Left hindlimb (tissue), 1 donor: Measurements from ENCODE around the gene CAMK1D.
"Not testable (repeated sequence)": the region's sequence is repeated elsewhere in the genome, so short reads cannot be mapped to it uniquely, and the experiment has no call there.

Source experiments
- DNase-seq: peaks from one replicate; pipeline ENCODE4 v3.0.0-alpha.2; 2018

Gene CAMK1D

DNA sequence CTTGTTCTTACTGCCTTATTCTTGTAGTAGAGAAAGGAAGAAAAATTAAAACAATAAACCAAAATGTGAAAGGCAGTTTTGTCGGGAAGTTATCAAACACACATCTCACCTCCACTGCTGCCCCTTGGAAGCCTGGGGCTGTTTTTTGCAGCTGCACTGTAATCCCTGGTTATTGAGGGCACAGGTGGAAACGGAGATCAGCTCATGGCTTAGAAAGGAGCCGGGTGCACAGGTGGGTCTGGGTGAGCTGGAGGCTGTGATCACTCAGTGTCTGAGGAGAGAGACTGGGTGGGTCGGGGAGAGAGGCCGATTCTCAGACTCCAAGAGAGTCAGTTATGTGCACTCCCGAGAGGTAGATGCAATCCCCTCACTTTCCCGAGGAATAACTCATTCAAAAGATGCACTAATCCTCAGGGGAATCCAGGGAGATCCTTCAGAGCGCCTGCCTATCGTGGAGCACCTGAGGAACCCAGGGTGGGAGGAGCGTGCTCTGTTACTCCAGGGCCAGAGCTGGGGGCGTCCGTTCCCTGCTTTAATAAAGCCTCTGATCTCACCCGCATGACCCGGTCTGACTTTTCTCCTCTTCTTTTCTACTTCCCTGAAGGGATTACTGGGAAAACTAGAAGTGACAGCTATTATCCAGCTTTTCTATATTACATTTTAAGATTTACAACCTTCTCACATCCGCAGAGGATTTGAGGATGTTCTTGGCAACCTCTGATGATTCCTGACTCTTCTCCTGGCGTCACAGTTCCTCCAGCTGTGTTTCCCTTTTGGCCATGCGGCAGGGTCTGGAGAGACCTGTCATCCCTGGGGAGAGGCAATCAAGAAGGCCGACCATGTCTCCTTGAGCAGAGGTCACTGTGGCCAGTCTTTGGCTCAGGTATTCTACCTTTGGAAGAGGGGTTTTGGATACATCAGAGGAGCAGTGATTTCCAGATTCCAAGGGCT lies 82.1 kb downstream of the CAMK1D start:
- no peak for DNase-seq

DNA sequence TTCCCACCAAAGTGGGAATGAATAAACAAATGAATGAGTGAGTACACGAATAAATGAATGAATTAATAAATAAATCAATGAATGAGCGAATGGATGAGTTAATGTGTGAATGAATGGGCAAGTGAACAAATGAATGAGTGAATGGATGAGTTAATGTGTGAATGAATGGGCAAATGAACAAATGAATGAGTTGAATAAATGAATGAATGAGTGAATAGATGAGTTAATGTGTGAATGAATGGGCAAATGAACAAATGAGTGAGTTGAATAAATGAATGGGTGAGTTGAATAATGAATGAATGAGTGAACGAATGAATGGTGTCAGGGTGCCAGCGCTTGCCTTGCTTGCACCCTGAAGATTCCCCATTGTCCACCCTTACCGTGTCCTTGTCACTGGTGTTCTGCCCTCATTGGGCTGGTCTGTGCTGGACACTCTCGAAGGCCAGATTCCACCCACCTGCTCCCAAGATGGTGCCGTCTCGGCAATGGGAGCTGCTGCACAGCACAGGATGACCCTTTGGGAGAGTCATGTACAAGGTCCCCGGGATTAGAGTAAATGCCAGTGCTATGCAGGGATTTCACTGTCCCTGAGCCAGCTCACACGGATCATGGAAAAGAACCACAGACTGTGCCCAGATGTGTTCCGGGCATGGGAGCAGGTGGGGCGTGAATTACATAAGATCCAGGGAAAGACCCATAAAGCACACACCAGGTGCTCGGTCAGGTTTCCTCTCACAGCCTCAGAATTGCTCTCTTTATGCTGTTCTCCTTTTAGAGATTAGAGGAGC lies 83.2 kb downstream of the CAMK1D start:
- DNase-seq, result no peak

DNA sequence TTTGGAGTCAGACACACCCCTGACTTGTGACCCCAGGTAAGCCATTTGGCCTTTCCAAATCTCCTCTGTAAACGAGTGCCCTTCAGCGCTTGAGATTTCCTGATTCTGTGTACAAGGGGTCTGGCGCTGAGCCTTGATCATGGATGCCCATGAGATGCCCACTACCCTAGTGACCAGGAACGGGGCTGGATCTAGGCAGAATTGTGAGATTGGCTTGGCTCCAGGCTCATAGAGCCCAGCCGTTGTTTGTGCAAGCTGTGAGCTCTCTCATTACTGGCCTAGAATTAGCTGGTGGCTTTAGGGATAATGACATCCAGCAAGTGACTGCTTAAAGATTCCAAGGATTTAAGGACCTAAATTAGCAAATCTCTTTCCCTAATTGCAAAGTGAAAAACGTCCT lies 84.9 kb downstream of the CAMK1D start:
- no peak for DNase-seq

DNA sequence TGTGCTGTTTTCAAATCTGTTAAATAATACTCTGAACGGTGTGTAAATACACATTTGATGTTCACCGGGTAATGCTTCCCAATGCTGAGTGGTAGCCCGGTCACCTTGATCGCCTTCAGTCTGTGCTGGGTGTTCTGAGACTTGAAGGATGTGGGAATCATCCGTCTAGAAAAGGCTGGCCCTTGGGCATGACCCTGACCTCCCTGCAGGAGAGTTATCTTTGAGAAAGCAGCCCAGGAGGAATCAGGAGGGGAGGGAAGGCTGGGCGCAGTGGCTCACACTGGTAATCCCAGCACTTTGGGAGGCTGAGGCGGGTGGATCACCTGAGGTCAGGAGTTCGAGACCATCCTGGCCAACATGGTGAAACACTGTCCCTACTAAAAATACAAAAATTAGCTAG lies 85.3 kb downstream of the CAMK1D start:
- not testable (repeated sequence) for DNase-seq

DNA sequence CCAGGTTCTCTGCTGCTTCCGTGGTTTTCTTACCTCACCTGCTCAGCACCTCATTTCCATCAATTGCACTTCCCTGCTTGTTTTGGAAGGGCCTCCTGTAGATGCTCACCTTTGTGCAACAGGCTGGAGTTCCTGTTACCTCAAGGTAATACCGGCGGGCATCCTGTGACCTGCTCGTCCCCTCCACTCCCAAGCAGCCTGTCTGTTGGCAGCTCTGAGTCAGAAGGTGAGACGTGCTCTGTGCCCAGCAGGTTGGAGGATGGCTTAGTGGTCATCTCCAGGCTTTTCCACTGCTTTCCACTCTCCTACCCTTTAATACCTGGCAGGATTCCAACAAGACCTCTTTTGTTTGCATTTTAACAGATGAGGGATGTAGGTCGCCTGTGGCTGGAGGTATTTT lies 86.0 kb downstream of the CAMK1D start:
- no peak for DNase-seq

DNA sequence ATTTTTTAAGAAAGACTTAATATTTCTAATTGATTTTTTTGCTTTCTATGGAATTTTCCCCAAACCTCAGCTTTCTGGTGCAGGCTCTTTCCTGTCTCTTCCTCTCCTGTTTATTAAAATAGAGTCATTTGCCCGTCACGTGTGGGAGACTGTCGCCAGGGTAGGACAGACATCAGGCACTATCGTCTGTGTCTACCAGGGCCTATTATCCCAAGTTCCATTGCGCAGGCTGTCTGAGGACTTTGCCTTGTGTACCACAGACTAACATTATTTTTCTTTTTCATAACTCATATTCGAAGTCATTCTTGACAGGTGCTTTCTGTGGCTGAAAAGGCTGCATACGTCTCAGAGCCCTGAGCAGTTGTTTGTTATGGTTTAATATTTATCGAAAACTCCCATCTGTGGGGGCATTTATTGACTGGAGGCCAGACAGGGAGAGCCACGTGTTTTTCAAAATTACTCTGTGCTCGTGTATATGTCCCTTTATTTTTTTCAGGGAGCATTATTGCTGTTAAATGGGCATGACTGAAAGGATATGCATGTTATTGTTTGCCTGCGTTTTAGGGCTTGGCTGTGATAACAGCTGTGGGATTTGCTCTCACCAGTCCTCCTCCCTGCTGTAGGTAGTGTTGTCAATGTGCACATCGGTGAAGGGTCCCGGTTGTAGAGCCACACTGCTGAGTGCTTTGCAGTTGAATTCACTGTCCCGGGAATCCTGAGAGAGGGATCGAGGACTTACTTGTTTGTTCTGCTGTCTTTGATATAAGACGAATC lies 89.8 kb downstream of the CAMK1D start:
- DNase-seq, result no peak

DNA sequence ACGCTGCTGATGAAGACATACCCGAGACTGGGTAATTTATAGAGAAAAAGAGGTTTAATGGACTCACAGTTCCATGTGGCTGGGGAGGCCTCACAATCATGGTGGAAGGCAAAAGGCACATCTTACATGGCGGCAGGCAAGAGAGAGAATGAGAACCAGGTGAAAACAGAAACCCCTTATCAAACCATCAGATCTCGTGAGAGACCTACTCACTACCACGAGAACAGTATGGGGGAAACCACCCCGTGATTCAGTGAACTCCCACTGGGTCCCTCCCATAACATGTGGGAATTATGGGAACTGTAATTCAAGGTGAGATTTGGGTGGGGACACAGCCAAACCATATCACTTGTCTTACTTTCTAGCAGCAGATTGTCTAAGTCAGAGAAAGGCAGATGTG lies 90.4 kb downstream of the CAMK1D start:
- DNase-seq, result not testable (repeated sequence)

DNA sequence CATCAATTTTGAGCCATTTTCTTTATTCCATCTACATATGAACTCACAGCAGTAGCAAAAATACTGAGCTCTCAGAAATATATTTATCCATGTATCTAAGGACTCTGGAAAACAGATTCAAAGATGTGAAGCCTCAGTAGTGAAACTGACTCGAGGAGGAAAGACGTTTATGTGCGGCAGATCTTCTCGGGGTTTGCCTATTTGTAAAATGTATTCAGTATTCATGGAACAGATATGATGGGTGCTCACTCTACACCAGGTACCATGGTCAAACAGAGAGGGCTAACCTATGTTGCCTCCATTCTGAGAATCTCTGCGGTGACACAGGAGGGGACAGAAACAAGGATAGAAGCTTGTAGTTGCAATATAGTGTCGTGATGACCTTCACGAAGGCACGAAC lies 93.7 kb downstream of the CAMK1D start:
- no peak for DNase-seq

DNA sequence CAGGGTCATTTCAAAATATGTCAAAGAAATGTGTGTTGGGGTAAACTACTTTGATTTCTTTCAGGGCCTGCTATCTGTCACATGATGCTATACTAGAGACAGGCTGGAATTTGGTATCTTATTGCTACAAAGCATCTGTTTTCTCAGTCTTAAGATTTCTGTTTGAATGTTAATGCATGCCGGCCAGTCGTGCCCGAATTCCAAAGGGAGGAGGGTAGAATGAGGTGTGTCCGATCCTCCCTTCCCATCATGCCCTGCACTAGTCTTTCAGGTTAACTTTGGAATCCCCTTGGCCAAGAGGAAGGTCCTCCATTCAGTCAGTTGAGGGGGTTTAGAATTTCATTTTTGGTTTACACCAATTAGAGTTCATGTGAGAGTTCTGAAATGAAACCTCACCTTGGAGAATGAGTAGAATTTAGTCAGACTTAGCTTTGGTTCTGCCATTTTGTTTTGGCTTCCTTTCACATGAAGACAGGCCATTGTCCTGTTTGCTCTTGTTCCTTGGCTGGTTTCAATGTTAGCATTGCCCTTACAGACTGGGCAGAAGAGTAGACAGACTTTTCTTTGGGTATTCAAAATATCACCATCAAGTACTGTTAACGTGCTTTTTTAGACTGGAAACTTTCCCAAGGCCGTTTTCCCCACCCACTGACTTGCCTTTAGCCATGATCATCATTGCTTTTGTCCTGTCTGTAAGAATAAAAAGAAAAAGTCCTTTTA lies 95.8 kb downstream of the CAMK1D start:
- DNase-seq, result no peak

DNA sequence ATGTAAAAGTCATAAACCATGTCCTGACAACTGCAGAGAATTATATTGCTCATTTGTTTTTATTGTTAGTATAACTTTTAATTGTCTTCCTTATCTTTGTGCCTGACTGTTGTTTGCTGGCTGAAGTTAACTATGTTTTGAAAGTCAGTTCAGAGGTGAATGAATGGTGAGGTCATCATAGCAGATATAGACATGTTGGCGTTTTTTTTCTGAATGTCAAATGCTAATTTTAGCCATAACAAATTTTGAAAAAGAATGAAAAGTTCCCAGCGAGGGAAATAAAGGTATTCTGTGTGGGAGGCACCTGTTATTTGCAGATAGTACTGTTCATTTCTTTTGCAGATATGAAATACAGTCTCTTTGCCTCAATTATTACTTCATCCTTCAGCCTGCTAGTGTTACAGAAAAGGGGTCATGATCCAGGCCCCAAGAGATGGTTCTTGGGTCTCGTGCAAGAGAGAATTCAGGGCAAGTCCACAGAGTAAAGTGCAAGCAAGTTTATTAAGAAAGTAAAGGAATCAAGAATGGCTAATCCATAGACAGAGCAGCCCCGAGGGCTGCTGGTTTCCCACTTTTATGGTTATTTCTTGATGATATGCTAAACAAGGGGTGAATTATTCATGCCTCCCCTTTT lies 96.5 kb downstream of the CAMK1D start:
- no peak for DNase-seq

DNA sequence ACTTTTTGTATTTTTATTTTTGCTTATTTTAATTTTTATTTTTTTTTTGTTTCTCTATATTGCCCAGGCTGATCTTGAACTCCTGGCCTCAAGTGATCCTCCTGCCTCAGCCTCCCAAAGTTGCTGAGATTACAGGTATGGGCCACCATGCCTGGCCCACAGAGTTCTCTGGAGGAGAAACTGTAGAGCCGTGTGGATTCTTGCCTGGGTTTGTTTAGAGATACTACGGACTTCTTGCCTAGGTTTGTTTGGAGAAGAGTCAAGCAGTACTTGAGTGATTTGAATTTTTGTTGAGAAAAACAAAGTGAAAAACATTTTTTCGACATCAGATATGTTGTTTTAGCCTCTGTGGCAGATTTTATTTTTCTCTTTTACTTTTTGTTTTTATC lies 99.0 kb downstream of the CAMK1D start:
- no peak for DNase-seq

DNA sequence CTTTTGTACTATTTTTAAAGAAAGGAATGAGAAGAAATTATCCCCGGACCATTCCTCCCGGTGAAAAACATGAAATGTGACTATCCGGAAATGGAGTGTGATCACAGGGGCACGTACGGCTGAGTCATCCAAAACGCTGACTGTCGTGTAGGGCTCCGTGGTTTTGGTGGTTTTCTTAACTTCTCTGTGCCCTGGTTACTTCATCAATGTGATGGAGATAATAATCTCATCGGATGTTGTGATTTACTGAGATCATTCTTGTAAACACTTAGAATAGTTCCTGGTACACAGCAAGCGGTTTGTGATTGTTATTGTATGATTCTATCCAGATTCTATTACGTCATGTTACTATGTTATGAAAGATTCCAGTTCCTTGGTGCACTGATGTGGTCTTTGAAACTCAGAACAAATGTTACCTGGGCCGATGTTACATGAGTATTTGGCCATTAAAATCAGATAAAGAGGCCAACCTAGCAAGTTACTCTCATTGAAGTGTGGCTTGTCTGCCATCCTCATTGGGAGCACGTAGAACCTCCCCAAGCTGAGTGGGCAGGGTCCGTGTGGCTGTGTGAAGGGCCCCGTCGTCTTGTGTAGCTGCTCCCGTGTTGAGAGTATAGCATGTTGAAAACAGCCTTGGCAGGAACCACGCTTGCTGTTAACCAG lies 99.5 kb downstream of the CAMK1D start:
- DNase-seq, result no peak

DNA sequence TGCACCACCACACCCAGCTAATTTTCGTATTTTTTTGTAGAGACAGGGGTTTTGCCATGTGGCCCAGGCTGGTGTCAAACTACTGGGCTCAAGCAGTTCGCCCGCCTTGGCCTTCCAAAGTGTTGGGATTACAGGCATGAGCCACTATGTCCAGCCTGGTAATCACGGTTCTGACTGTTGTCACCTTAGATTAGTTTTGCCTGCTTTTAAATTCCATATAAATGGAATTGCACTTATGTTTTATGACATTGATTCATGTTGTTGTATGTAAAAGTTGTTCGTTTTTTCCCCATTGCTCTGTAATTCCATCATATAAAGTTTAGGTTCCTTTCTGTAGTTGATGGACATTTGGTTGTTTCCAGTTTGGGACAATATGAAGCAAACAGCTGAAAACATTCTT lies 106.0 kb downstream of the CAMK1D start:
- no peak for DNase-seq

DNA sequence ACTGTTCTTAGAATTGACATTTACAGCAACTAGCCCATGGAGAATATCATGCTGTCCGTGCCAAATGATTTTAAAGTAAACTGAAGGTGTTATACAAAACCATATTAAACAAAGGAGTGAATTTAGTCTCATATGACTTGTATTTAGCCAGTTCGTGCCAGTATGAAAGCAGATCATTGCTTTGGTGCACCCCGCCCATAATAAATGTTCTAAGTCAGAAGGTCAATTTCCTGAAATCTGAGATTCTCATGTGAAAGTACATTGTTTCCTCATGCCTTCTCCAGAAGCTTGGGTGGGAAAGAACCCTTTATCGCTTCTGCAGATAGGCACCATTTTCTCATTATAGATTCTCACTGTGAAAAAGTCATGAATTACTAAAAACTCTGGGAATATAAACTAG lies 106.4 kb downstream of the CAMK1D start:
- DNase-seq, result no peak

DNA sequence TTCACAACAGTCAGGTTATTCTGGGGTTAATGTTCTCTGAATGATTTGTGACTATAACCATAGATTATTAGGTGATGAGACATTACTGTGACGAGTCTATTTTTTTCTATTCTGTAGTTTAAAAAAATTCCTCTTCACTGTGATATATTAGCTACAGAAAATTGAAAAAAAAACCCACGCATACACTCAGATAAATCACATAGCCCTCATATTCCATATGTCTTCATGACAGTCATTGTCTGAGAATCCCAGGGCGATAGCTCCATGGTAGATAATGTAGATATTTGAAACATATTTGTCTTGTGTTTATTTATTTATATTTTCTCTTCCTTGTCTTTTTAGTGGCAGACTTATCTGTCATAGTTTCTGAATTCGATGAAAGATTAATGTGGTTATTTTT lies 110.0 kb downstream of the CAMK1D start:
- no peak for DNase-seq

DNA sequence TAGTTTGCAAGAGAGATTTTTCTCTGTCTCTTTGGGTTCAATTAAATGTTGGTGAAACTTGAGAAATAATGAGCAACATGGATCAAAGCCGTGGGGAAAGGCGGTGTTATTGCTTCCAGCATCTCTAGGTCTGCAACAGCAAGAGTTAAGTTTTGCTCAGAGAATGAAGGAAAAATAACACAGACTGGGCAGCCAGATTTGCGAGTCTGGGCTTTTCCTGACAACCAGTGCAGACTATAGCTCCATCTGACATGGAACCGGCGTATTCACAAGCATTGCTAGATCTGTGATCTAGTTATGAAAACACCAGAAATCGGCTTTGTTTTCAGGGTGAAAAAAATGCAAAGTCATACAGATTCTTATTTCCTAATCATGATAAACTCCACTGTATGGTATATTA lies 110.4 kb downstream of the CAMK1D start:
- no peak for DNase-seq

DNA sequence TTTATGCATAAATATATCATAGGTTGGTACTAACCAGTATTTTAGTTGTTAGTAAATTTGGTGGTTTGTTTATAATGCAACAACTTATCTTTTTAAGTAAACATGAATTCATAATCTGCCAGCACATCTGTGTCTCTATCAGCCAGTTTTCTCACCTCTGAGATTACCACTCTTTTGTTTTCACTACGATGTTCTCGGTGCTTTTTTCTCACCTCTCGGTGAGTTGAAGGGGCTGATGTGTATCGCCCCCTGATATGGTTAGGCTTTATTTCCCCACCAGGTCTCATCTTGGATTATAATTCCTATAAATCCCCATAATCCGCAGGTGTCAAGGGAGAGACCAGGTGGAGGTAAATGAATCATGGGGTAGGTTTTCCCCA lies 114.1 kb downstream of the CAMK1D start:
- no peak for DNase-seq

DNA sequence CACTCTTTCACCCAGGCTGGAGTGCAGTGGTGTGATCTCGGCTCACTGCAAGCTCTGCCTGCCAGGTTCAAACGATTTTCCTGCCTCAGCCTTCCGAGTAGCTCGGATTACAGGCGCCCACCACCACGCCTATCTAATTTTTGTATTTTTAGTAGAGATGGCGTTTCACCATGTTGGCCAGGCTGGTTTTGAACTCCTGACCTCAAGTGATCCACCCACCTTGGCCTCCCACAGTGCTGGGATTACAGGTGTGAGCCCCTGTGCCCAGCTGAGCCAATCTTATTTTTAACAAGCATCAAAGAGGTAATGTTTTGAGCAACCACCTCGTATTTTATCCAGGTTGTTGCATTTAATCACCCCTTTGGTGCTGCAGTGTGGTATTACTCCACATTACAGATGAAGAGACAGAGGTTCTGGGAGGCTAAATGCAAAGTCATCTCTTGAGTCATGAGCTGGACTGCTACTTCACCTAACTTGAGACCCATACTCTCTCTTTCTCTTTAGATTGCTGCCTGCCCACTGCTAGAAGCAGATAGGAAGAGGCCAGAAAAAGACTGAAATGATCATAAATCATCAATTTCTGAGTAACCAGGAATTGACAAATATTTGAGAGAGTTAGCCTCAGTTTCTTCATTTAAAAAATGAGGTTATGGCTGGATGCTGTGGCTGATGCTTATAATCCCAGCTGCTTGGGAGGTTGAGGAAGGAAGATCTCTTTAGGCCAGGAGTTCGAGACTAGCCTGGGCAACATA lies 116.2 kb downstream of the CAMK1D start:
- DNase-seq, result no peak

DNA sequence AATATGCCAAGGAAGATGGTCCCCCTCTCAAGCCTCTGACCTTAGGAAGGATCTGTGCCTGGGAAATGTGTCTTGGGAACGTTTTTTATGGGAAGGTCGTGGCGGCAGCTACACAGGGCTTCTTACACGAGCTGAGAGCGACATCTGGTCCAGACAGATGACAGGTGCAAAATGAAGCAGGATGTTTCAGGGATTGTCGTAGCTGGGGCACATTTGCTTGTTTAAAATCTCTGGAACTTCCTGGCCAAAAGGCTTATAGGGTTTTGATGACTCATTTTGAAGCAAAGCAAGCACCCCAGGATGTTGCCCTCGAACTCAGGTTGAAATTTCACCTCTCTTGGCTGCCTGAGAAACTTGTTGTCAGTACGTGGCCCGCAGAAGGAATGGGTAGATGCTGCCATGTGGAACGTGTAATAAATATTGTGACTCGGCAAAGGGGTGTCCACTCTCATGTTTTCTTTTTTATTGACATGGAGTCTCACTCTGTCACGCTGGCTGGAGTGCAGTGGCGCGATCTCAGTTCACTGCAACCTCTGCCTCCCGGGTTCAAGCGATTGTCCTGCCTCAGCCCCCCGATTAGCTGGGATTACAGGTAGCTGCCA lies 117.5 kb downstream of the CAMK1D start:
- DNase-seq, result no peak

DNA sequence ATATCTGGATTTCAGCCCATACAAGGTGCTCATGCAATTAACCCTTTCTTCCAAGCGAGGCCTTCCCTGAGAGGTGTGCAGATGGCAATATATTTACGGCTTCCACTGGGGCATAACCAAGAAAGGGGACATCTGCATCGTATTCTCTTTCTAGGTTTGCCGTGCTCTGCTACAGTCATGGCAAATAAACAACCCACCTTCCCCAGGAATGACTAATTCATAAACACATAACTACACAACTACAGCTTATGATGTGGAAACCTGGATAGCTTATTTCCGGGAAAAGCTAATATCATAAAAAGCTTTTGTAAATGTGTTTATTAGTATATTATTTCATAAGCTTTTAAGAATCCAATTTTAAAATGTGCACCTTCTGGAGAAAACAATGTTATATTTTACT lies 120.0 kb downstream of the CAMK1D start:
- DNase-seq, result no peak
